H1 (cell line): ENCODE measurements around the gene TAF1D. TPM values are rescaled to one million over a fixed set of nuclear protein-coding genes. Genes with fewer than 3 reads are reported as not detected.

Experiments
- CTCF ChIA-PET: fragments of 300-600 bp; sonication (Branson Sonifier 250); formaldehyde crosslinking; loops from one replicate; lab custom pipeline; 2021; ENCODE audit not compliant: partially characterized antibody; lab: Charles Lee
- POLR2A ChIA-PET: fragments of 300-600 bp; sonication (Branson Sonifier 250); formaldehyde crosslinking; loops from one replicate; lab custom pipeline; 2021; ENCODE audit warnings: inconsistent platforms; ENCODE audit not compliant: partially characterized antibody; lab: Charles Lee
- DNase-seq, 2 experiments: peaks; one replicate each; pipeline versions ENCODE4 v3.0.0 to v3.0.0-alpha.2; 2010 to 2022; ENCODE audit warnings: low spot score in 2 of 2, low read depth in 1 of 2, mixed read lengths in 1 of 2
- FAIRE-seq: peaks from 2 replicates; lab custom pipeline; 2011; peaks lifted over from hg19 to GRCh38; lab: Jason Lieb, UNC
- H2AFZ ChIP-seq: 2 replicates; pipeline ENCODE4 v1.8.1; 2012; ENCODE audit warnings: low read length, inconsistent platforms
- H2AK5ac ChIP-seq: 2 replicates; pipeline ENCODE4 v1.6.1; 2013; ENCODE audit warnings: low read depth, low read length
- H2BK120ac ChIP-seq: replicated peaks from 2 replicates; pipeline ENCODE3; 2013; ENCODE audit warnings: low read depth, low read length, inconsistent platforms
- H2BK12ac ChIP-seq: 2 replicates; pipeline ENCODE4 v1.6.1; 2013; ENCODE audit warnings: low read depth, low read length
- H2BK15ac ChIP-seq: 2 replicates; pipeline ENCODE4 v1.6.1; 2013; ENCODE audit warnings: low read length
- H2BK20ac ChIP-seq: 2 replicates; pipeline ENCODE4 v1.6.1; 2013; ENCODE audit warnings: low read length
- H2BK5ac ChIP-seq: 2 replicates; pipeline ENCODE4 v1.6.1; 2013; ENCODE audit warnings: low read depth, low read length
- H3K14ac ChIP-seq: 2 replicates; pipeline ENCODE4 v1.6.1; 2013; ENCODE audit warnings: inconsistent platforms; ENCODE audit not compliant: insufficient read length
- H3K18ac ChIP-seq: 2 replicates; pipeline ENCODE4 v1.6.1; 2013; ENCODE audit warnings: low read length; ENCODE audit errors: extremely low read depth
- H3K23ac ChIP-seq: 2 replicates; pipeline ENCODE4 v1.6.1; 2013; ENCODE audit warnings: inconsistent platforms; ENCODE audit not compliant: insufficient read length
- H3K23me2 ChIP-seq: 2 replicates; pipeline ENCODE4 v1.6.1; 2013; ENCODE audit warnings: low read depth, low read length
- H3K27ac ChIP-seq: 2 replicates; pipeline ENCODE4 v1.6.1; 2011; ENCODE audit warnings: low read depth, low read length, inconsistent platforms
- H3K27me3 ChIP-seq, 4 experiments: replicated peaks in 1 of 4; 1 replicate in 1 of 4; 2 replicates in 3 of 4; pipeline versions ENCODE4 v1.6.1 to v1.8.1; 2011 to 2013; ENCODE audit warnings: low read length in 3 of 4, mild to moderate bottlenecking in 3 of 4, inconsistent platforms in 2 of 4, mixed read lengths in 2 of 4, moderate library complexity in 1 of 4; ENCODE audit not compliant: control insufficient read depth in 3 of 4, insufficient read depth in 3 of 4; ENCODE audit errors: extremely low read depth in 1 of 4
- H3K36me3 ChIP-seq, 4 experiments: 2 replicates each; pipeline versions ENCODE4 v1.6.1 to v1.8.1; 2011 to 2013; ENCODE audit warnings: mild to moderate bottlenecking in 4 of 4, low read length in 3 of 4, moderate library complexity in 2 of 4, control low read depth in 1 of 4, inconsistent platforms in 1 of 4; ENCODE audit not compliant: insufficient read depth in 4 of 4, control insufficient read depth in 2 of 4
- H3K4ac ChIP-seq: replicated peaks from 2 replicates; pipeline ENCODE3; 2013; ENCODE audit warnings: low read length, low read depth, mixed read lengths, inconsistent platforms; ENCODE audit not compliant: insufficient read length
- H3K4me1 ChIP-seq, 4 experiments: replicated peaks in 1 of 4; 1 replicate in 1 of 4; 2 replicates in 3 of 4; pipeline versions ENCODE4 v1.6.1 to v1.8.1; 2011 to 2013; ENCODE audit warnings: low read length in 3 of 4, inconsistent platforms in 2 of 4, mixed read lengths in 1 of 4; ENCODE audit not compliant: insufficient read depth in 4 of 4, control insufficient read depth in 3 of 4
- H3K4me2 ChIP-seq, 2 experiments: 2 replicates each; pipeline versions ENCODE4 v1.6.1 to v1.8.1; 2011 to 2013; ENCODE audit warnings: low read depth in 2 of 2, low read length in 2 of 2, control low read depth in 1 of 2, inconsistent platforms in 1 of 2, mild to moderate bottlenecking in 1 of 2; ENCODE audit not compliant: insufficient read depth in 1 of 2
- H3K4me3 ChIP-seq, 4 experiments: fragments of 200-600, 300-600 bp in 1 of 4; sonication (generic), shearing (Covaris generic), sonication (Bioruptor Twin) in 1 of 4; 2 replicates each; pipeline versions ENCODE4 v1.5.1 to v1.8.1; 2011 to 2016; ENCODE audit warnings: low read length in 4 of 4, low read depth in 3 of 4, control low read depth in 2 of 4, inconsistent platforms in 2 of 4, mild to moderate bottlenecking in 2 of 4, mixed read lengths in 1 of 4, moderate library complexity in 1 of 4; ENCODE audit not compliant: insufficient read depth in 2 of 4; ENCODE audit errors: extremely low read depth in 1 of 4
- H3K56ac ChIP-seq: replicated peaks from 2 replicates; pipeline ENCODE3; 2013; ENCODE audit warnings: low read depth, mild to moderate bottlenecking, mixed read lengths, low read length, inconsistent platforms; ENCODE audit not compliant: insufficient read length
- H3K79me1 ChIP-seq: 2 replicates; pipeline ENCODE4 v1.6.1; 2013; ENCODE audit warnings: low read depth, low read length, control low read depth
- H3K79me2 ChIP-seq, 2 experiments: 2 replicates each; pipeline versions ENCODE4 v1.6.1 to v1.8.1; 2012 to 2013; ENCODE audit warnings: low read length in 2 of 2, mild to moderate bottlenecking in 2 of 2, inconsistent platforms in 1 of 2; ENCODE audit not compliant: insufficient read depth in 2 of 2, control insufficient read depth in 1 of 2
- H3K9ac ChIP-seq, 4 experiments: replicated peaks in 1 of 4; 1 replicate in 1 of 4; 2 replicates in 3 of 4; pipeline versions ENCODE4 v1.6.1 to v1.8.1; 2011 to 2013; ENCODE audit warnings: low read depth in 3 of 4, low read length in 3 of 4, control low read depth in 2 of 4, mild to moderate bottlenecking in 2 of 4, moderate library complexity in 2 of 4, inconsistent platforms in 1 of 4; ENCODE audit errors: extremely low read depth in 1 of 4
- H3K9me3 ChIP-seq, 2 experiments: 2 replicates each; pipeline versions ENCODE4 v1.6.1 to v1.8.1; 2012 to 2013; ENCODE audit warnings: mild to moderate bottlenecking in 2 of 2, moderate library complexity in 2 of 2, control low read depth in 1 of 2, inconsistent platforms in 1 of 2, low read depth in 1 of 2, low read length in 1 of 2, mixed read lengths in 1 of 2; ENCODE audit not compliant: insufficient read depth in 2 of 2
- H4K20me1 ChIP-seq, 2 experiments: replicated peaks in 1 of 2; 2 replicates each; pipeline versions ENCODE3 to v1.8.1; 2011 to 2013; ENCODE audit warnings: inconsistent platforms in 2 of 2, low read length in 2 of 2, mild to moderate bottlenecking in 1 of 2; ENCODE audit not compliant: insufficient read depth in 2 of 2, control insufficient read depth in 1 of 2
- H4K5ac ChIP-seq: 2 replicates; pipeline ENCODE4 v1.6.1; 2013; ENCODE audit warnings: low read length, low read depth, mixed read lengths, inconsistent platforms; ENCODE audit not compliant: insufficient read length
- H4K8ac ChIP-seq: 2 replicates; pipeline ENCODE4 v1.8.0; 2013; ENCODE audit warnings: mild to moderate bottlenecking, moderate library complexity, low read length, inconsistent platforms; ENCODE audit not compliant: insufficient read depth; ENCODE audit errors: extremely low read depth
- H4K91ac ChIP-seq: replicated peaks from 2 replicates; pipeline ENCODE3; 2013; ENCODE audit warnings: low read length, mixed read lengths, inconsistent platforms; ENCODE audit not compliant: insufficient read length
- BRCA1 ChIP-seq: IDR thresholded peaks from 2 replicates; pipeline ENCODE4 v1.6.1; 2012; ENCODE audit warnings: low read depth, low read length, improper control_type of control experiment
- JUN ChIP-seq: IDR thresholded peaks from 2 replicates; pipeline ENCODE4 v1.6.1; 2011; ENCODE audit warnings: low read depth, mild to moderate bottlenecking, improper control_type of control experiment, low read length
- SAP30 ChIP-seq: fragments of 300-600 bp; sonication (generic); IDR thresholded peaks from 2 replicates; pipeline ENCODE4 v1.7.1; 2012; ENCODE audit warnings: low read length, moderate library complexity, mild to moderate bottlenecking, inconsistent platforms; ENCODE audit not compliant: insufficient read depth, insufficient replicate concordance
- SIN3A ChIP-seq, 2 experiments: IDR thresholded peaks in 1 of 2; conservative IDR thresholded peaks in 1 of 2; 2 replicates each; pipeline ENCODE4 v1.6.1; 2011 to 2012; ENCODE audit warnings: low read length in 2 of 2, improper control_type of control experiment in 1 of 2, low read depth in 1 of 2, mild to moderate bottlenecking in 1 of 2
- TAF1 ChIP-seq: IDR thresholded peaks from 2 replicates; pipeline ENCODE4 v1.6.1; 2011; ENCODE audit warnings: mild to moderate bottlenecking, low read depth, low read length
- WGBS, 2 experiments: shearing (Covaris generic) in 1 of 2; methylation state at CpG; one replicate each; pipeline versions ENCODE4 v1.1.6 to v1.1.7; 2013 to 2015; ENCODE audit warnings: low lambda C conversion rate in 2 of 2, mixed read lengths in 2 of 2, inconsistent platforms in 1 of 2, low coverage in 1 of 2, missing lambda C conversion rate in 1 of 2; ENCODE audit not compliant: insufficient replicate concordance in 2 of 2, insufficient coverage in 1 of 2, insufficient read length in 1 of 2; ENCODE audit errors: extremely low coverage in 1 of 2, missing lambda C conversion rate in 1 of 2; 5-methylcytosine and 5-hydroxymethylcytosine counted together
- polyA plus RNA-seq, 7 experiments: library from polyadenylated mRNA; depleted of rRNA in 3 of 7; stranded (reverse) in 5 of 7; unstranded in 2 of 7; fragments of >200 nt in 5 of 7; fragments of 200-250 nt in 2 of 7; gene quantifications; 1 replicate in 5 of 7; 2 replicates in 1 of 7; 4 replicates in 1 of 7; pipeline versions ENCODE4 v1.2.1 to v1.2.3, GENCODE V29; 2011 to 2013; ENCODE audit warnings: missing spikeins in 2 of 7, mixed read lengths in 2 of 7
- total RNA-seq: library from RNA; stranded (reverse); fragmentation: NEBNext Ultra II Directional; extraction: Animal tissue kit (Norgen Biotek cat#: 25700); gene quantifications from 2 replicates; pipeline ENCODE4 v1.2.1, GENCODE V29; 2021

The TAF1D gene
- total and polyA plus RNA-seq, 2 of the 8 experiments (the other 6 are each of a cell fraction or from before 2014, with no cell fraction given), result 64.7 to 212 TPM

- Histone ChIP-seq H3K27me3 (no peaks in the 10 kb centered on the region), H3K23me2 (no peaks in the 10 kb centered on the region; the same call in 1 of the 2 replicates), H3K14ac (no peak overlapping the region), H2AFZ (no peak overlapping the region), H3K4me1 (peaks cover 0 to 4% (median 1%) of the 10 kb centered on the region in 4 experiments; a peak in 1 of 7 replicates), H3K23ac (no peak overlapping the region), H3K79me2 (peaks cover 15 to 59% of the 10 kb centered on the region in 2 experiments), H3K4me3 (peak overlapping the region; percentile 93 to 99 (median 95)), H3K9me3 (no peaks in the 10 kb centered on the region), H4K91ac (no peak overlapping the region), H2BK15ac (no peak overlapping the region), H2BK120ac (no peak overlapping the region), H3K4me2 (peak overlapping the region; percentile 51 to 66), H3K9ac (peak overlapping the region in 3 of 4 experiments; percentile 96 to 99 (median 96); a peak in 5 of 7 replicates), H2BK5ac (peak overlapping the region; percentile 97), H4K8ac (no peak overlapping the region), H3K36me3 (peaks cover 0 to 27% (median 5%) of the 10 kb centered on the region in 4 experiments; a peak in 5 of 8 replicates), H4K20me1 (peaks cover 6 to 11% of the 10 kb centered on the region in 2 experiments), H3K79me1 (peaks cover 3% of the 10 kb centered on the region; the same call in 1 of the 2 replicates), H3K27ac (peak overlapping the region; percentile 95), H2BK12ac (no peak overlapping the region), H3K18ac (0 out of 2 replicates have a peak overlapping the region, but pooled peaks have one; percentile 20), H3K56ac (no peak overlapping the region), H2BK20ac (no peak overlapping the region), H3K4ac (no peak overlapping the region), H2AK5ac (no peak overlapping the region), H4K5ac (no peak overlapping the region)
- ChIA-PET CTCF (no interaction called here), POLR2A (interaction anchor here (0.9 to 7.3 kb wide), 7 partner anchors 12 to 56 kb away, joined by 3 to 134 read pairs (median 4); partner anchors contain the start of genes C11orf54 and TAF1D)
- DNase-seq (no peak), FAIRE-seq (no peak)
- WGBS, 2 experiments, result 2% methylated on average over 13 of the region's 13 CpGs; no CpG with 5 or more reads in 1 of the 2 experiments
- no peak for TF ChIP-seq JUN
- TF ChIP-seq BRCA1, result no peak
- peak in 1 of 2 experiments; percentile 46; a peak in 1 of 4 replicates for TF ChIP-seq SIN3A (conservative IDR thresholded peaks at IDR 0.05 in 1 of 2, IDR thresholded peaks at IDR 0.05 in 1 of 2; ENCODE audit: low read depth in 1 of 2, low read length in 2 of 2)
- peak; percentile 65 for TF ChIP-seq SAP30
- TF ChIP-seq TAF1, result no peak
Measured at GRCh38 chr11:93784935-93785360, 43.7 kb upstream of the TAF1D start.
